NAMALWA (cell line): Measurements from ENCODE around the gene MEG3.

Experiments
- DNase-seq: peaks from one replicate; pipeline ENCODE4 v3.0.0-alpha.2; 2015; ENCODE audit warnings: low spot score

MEG3 gene

GRCh38 chr14:100849115-100849781 is 23.3 kb downstream of the MEG3 start:
- DNase-seq, result peak; percentile 17

GRCh38 chr14:100850841-100851585 is 25.1 kb downstream of the MEG3 start:
- peak; percentile 78 for DNase-seq

GRCh38 chr14:100851586-100851916 is 25.6 kb downstream of the MEG3 start:
- DNase-seq, result no peak

GRCh38 chr14:100851946-100852620 is 26.2 kb downstream of the MEG3 start:
- DNase-seq, result no peak

- no peak for DNase-seq
These were observed 28.5 kb downstream of the MEG3 start for GRCh38 chr14:100854435-100854834.

GRCh38 chr14:100855256-100855930 is 29.5 kb downstream of the MEG3 start:
- DNase-seq, result no peak

GRCh38 chr14:100856056-100856950 is 30.4 kb downstream of the MEG3 start:
- no peak for DNase-seq

- no peak for DNase-seq
These were observed 31.5 kb downstream of the MEG3 start for GRCh38 chr14:100857233-100857922.

GRCh38 chr14:100857923-100858837 is 32.3 kb downstream of the MEG3 start:
- no peak for DNase-seq

- DNase-seq, result no peak
These were observed 32.9 kb downstream of the MEG3 start for GRCh38 chr14:100858838-100859220.

GRCh38 chr14:100859781-100860180 is 33.9 kb downstream of the MEG3 start:
- DNase-seq, result no peak

- DNase-seq, result no peak
These were observed 34.8 kb downstream of the MEG3 start for GRCh38 chr14:100860556-100861187.

GRCh38 chr14:100861188-100861936 is 35.4 kb downstream of the MEG3 start:
- DNase-seq, result no peak

- no peak for DNase-seq
These were observed 36.0 kb downstream of the MEG3 start for GRCh38 chr14:100861937-100862247.

GRCh38 chr14:100862277-100862676 is 36.4 kb downstream of the MEG3 start:
- DNase-seq, result no peak

GRCh38 chr14:100862793-100863192 is 36.9 kb downstream of the MEG3 start:
- DNase-seq, result peak; percentile 3

GRCh38 chr14:100864206-100864605 is 38.3 kb downstream of the MEG3 start:
- DNase-seq, result no peak

- no peak for DNase-seq
These were observed 39.2 kb downstream of the MEG3 start for GRCh38 chr14:100864960-100865681.
